RWPE2 (cell line): ENCODE results near the gene RARRES1.

ENCODE experiments used
- ATAC-seq: fragments of 200-7000 bp; cut with Tn5 transposase; 3 replicates; pipeline ENCODE4 v1.9.1; 2021; ENCODE audit warnings: low read depth
- DNase-seq: peaks from one replicate; pipeline ENCODE4 v3.0.0-alpha.2; 2020; ENCODE audit warnings: low spot score
- H3K27ac ChIP-seq: fragments of 450-650 bp; 2 replicates; pipeline ENCODE4 v1.5.1; 2017; ENCODE audit warnings: mild to moderate bottlenecking; ENCODE audit not compliant: poor library complexity, severe bottlenecking
- H3K27me3 ChIP-seq: fragments of 250-450 bp; sonication (Bioruptor Pico); 2 replicates; pipeline ENCODE4 v1.5.1; 2021; ENCODE audit warnings: mild to moderate bottlenecking, moderate library complexity; ENCODE audit not compliant: insufficient read depth, poor library complexity, severe bottlenecking
- H3K36me3 ChIP-seq: fragments of 250-450 bp; sonication (Bioruptor Pico); 2 replicates; pipeline ENCODE4 v1.5.1; 2020; ENCODE audit warnings: low read depth, mild to moderate bottlenecking, moderate library complexity
- H3K4me1 ChIP-seq: fragments of 250-450 bp; sonication (Bioruptor Pico); 2 replicates; pipeline ENCODE4 v1.5.1; 2021; ENCODE audit warnings: mild to moderate bottlenecking, moderate library complexity; ENCODE audit not compliant: insufficient read depth, poor library complexity, severe bottlenecking
- H3K4me3 ChIP-seq: fragments of 250-450 bp; sonication (Bioruptor Pico); 2 replicates; pipeline ENCODE4 v1.5.1; 2021; ENCODE audit warnings: mild to moderate bottlenecking, moderate library complexity; ENCODE audit not compliant: severe bottlenecking
- H3K9me3 ChIP-seq: fragments of 250-450 bp; sonication (Bioruptor Pico); 2 replicates; pipeline ENCODE4 v1.5.1; 2021; ENCODE audit warnings: mild to moderate bottlenecking, moderate library complexity; ENCODE audit not compliant: severe bottlenecking
- TF ChIP-seq, protein P1 (sequence below): fragments of 450-650 bp; IDR thresholded peaks from one replicate; pipeline ENCODE4 v1.5.1; 2017; ENCODE audit warnings: mild to moderate bottlenecking, moderate library complexity; ENCODE audit not compliant: poor library complexity, severe bottlenecking

Gene RARRES1

DNA sequence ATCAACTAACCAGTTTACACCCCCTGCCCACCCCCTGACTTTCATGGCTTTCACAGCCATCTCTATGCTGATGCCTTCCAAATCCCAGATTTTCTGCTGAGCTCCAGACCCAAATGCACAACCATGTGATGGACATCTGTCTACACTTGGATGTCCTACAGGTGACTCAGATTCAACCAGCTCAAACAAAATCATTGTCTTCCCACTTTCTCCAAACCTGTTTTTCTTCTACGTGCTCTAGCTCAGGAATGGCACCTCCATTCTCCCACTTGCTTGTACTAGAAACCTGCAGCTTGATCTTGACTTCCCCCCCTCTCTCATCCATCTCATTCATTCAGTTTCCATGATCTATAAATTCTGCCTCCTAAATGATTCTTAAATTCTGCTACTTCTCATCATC is 34.1 kb upstream of the RARRES1 start:
- Histone ChIP-seq H3K27me3 (no peaks in the 10 kb centered on the region), H3K4me3 (no peak overlapping the region), H3K9me3 (no peaks in the 10 kb centered on the region), H3K4me1 (peaks cover 19% of the 10 kb centered on the region), H3K27ac (no peak overlapping the region), H3K36me3 (no peaks in the 10 kb centered on the region)
- TF ChIP-seq, protein P1, sequence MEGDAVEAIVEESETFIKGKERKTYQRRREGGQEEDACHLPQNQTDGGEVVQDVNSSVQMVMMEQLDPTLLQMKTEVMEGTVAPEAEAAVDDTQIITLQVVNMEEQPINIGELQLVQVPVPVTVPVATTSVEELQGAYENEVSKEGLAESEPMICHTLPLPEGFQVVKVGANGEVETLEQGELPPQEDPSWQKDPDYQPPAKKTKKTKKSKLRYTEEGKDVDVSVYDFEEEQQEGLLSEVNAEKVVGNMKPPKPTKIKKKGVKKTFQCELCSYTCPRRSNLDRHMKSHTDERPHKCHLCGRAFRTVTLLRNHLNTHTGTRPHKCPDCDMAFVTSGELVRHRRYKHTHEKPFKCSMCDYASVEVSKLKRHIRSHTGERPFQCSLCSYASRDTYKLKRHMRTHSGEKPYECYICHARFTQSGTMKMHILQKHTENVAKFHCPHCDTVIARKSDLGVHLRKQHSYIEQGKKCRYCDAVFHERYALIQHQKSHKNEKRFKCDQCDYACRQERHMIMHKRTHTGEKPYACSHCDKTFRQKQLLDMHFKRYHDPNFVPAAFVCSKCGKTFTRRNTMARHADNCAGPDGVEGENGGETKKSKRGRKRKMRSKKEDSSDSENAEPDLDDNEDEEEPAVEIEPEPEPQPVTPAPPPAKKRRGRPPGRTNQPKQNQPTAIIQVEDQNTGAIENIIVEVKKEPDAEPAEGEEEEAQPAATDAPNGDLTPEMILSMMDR, result no peak
- no peak for DNase-seq
- no peak for ATAC-seq

DNA sequence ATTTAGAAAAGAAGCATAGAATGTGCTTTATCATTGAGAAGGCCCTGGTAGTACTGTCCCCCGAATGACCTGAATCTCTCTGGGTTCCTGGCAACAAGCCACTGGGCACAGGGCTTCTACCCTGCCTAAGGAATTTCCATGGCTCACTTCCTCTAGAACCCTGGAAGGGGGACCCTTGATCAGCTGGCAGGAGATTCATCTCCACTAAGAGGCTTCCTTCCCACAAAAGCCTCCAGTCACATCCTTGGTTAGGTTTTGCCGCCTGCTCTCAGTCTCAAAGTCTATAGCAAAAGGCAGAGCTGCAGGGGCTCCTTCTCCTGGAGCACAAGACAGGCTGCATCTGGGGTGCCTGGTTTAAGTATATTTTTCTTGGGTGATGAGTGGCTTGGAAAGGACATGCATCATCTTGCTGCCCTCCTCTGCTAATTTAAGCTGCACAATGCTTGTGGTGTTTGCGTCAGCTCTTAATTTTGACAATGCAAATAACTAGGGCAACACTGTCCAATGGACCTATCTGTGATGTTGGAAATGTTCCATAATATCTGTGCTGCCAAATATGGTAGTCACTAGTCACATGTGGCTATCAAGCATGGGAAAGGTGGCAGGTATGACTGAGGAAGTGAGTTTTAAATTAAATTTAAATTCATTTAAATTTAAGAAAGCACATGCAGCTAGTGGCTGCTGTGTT is 33.4 kb upstream of the RARRES1 start:
- DNase-seq, result no peak
- Histone ChIP-seq H3K4me3 (no peak overlapping the region), H3K27me3 (no peaks in the 10 kb centered on the region), H3K4me1 (peaks cover 19% of the 10 kb centered on the region), H3K36me3 (no peaks in the 10 kb centered on the region), H3K9me3 (no peaks in the 10 kb centered on the region), H3K27ac (no peak overlapping the region)
- TF ChIP-seq, protein P1, result no peak
- ATAC-seq, result no peak

- Histone ChIP-seq H3K27me3 (no peaks in the 10 kb centered on the region), H3K27ac (no peak overlapping the region)
- no peak for DNase-seq
Measured at GRCh38 chr3:158763421-158763820, 31.2 kb upstream of the RARRES1 start.

DNA sequence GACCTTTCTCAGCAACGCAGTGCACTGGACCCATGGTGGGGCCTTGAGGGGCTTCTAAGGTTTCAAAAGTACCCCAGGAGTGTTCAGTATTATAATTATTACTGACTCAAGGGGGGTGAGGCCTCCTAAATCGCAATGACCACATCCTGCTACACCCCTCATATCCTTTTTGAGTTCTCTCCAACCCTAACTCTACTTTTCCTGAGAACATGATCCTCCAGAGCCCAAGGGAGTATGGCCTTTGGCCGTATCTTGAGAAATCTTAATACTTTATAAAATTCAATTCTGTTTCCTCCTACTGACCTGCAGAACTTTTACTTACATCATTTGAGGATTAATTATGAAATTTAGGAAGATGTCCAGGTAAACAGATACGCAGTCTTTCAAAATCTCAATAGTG is 30.4 kb upstream of the RARRES1 start:
- Histone ChIP-seq H3K4me1 (no peaks in the 10 kb centered on the region), H3K27ac (no peak overlapping the region), H3K27me3 (no peaks in the 10 kb centered on the region), H3K4me3 (no peak overlapping the region), H3K9me3 (no peaks in the 10 kb centered on the region), H3K36me3 (no peaks in the 10 kb centered on the region)
- TF ChIP-seq, protein P1, result no peak
- no peak for DNase-seq
- ATAC-seq, result no peak

More at GRCh38 chr3:158763421-158763820, 31.2 kb upstream of the RARRES1 start:
- H3K36me3 ChIP-seq, result no peaks in the 10 kb centered on the region
- no peaks in the 10 kb centered on the region for H3K9me3 ChIP-seq
- peaks cover under 1% of the 10 kb centered on the region for H3K4me1 ChIP-seq
- TF ChIP-seq, protein P1, result no peak
- no peak overlapping the region for H3K4me3 ChIP-seq
- no peak for ATAC-seq

- H3K9me3 ChIP-seq, result no peaks in the 10 kb centered on the region
- H3K27me3 ChIP-seq, result no peaks in the 10 kb centered on the region
- ATAC-seq (no peak), DNase-seq (no peak)
- no peaks in the 10 kb centered on the region for H3K36me3 ChIP-seq
- no peak overlapping the region for H3K4me3 ChIP-seq
- H3K4me1 ChIP-seq, result no peaks in the 10 kb centered on the region
- TF ChIP-seq, protein P1, result no peak
- H3K27ac ChIP-seq, result no peak overlapping the region
Measured at GRCh38 chr3:158761350-158761749, 29.1 kb upstream of the RARRES1 start.
